HepG2 (cell line): ENCODE measurements around the gene LRRC8D. TPM values are rescaled to one million over a fixed set of nuclear protein-coding genes. Genes with fewer than 3 reads are reported as not detected.

Source experiments
- GPN1 ChIP-seq: sonication (generic); formaldehyde crosslinking; IDR thresholded peaks from 2 replicates; pipeline ENCODE4 v1.5.1; 2020; ENCODE audit warnings: missing genetic modification reagents, borderline replicate concordance
- KDM6A ChIP-seq: IDR thresholded peaks from 2 replicates; pipeline ENCODE4 v1.6.1; 2016; ENCODE audit warnings: low read depth
- MIXL1 ChIP-seq: IDR thresholded peaks from 2 replicates; pipeline ENCODE4 v1.6.1; 2016
- NFIB ChIP-seq: sonication (generic); formaldehyde crosslinking; IDR thresholded peaks from 2 replicates; pipeline ENCODE4 v1.9.0; 2021; ENCODE audit warnings: missing genetic modification reagents, mild to moderate bottlenecking, borderline replicate concordance
- NR2F6 ChIP-seq, 2 experiments: IDR thresholded peaks; 2 replicates each; pipeline ENCODE4 v1.6.1; 2016; ENCODE audit warnings: antibody characterized with exemption in 1 of 2, mild to moderate bottlenecking in 1 of 2
- PHF8 ChIP-seq: sonication (generic); formaldehyde crosslinking; IDR thresholded peaks from 2 replicates; pipeline ENCODE4 v1.5.0; 2020; ENCODE audit warnings: missing genetic modification reagents
- RAD21 ChIP-seq: fragments of 450-650 bp; formaldehyde crosslinking; IDR thresholded peaks from 2 replicates; pipeline ENCODE4 v1.5.0; 2020; ENCODE audit warnings: mild to moderate bottlenecking
- SALL1 ChIP-seq: sonication (generic); formaldehyde crosslinking; IDR thresholded peaks from 2 replicates; pipeline ENCODE4 v1.8.0; 2022; ENCODE audit warnings: mild to moderate bottlenecking, missing genetic modification reagents
- ZNF205 ChIP-seq: IDR thresholded peaks from 2 replicates; pipeline ENCODE4 v1.6.1; 2018; ENCODE audit warnings: missing biosample characterization, missing genetic modification reagents
- ZNF337 ChIP-seq: sonication (generic); formaldehyde crosslinking; IDR thresholded peaks from 2 replicates; pipeline ENCODE4 v1.5.1; 2020; ENCODE audit warnings: missing genetic modification reagents, low read depth, mild to moderate bottlenecking, borderline replicate concordance
- ZNF382 ChIP-seq: sonication (generic); formaldehyde crosslinking; IDR thresholded peaks from 2 replicates; pipeline ENCODE4 v1.5.0; 2020; ENCODE audit warnings: missing genetic modification reagents, mild to moderate bottlenecking, borderline replicate concordance
- ZNF660 ChIP-seq: sonication (generic); formaldehyde crosslinking; IDR thresholded peaks from 2 replicates; pipeline ENCODE4 v1.5.1; 2020; ENCODE audit warnings: mild to moderate bottlenecking, low read depth, missing genetic modification reagents, borderline replicate concordance
- ZSCAN20 ChIP-seq: sonication (generic); formaldehyde crosslinking; IDR thresholded peaks from 2 replicates; pipeline ENCODE4 v1.4.0; 2020; ENCODE audit warnings: missing genetic modification reagents, mild to moderate bottlenecking, borderline replicate concordance
- polyA plus RNA-seq, 8 experiments: library from polyadenylated mRNA; depleted of rRNA in 3 of 8; stranded (reverse) in 7 of 8; unstranded in 1 of 8; fragments of >200 nt; fragmentation: Illumina TruSeq in 4 of 8; extraction: Trizol in 4 of 8; gene quantifications; 2 replicates each; pipeline versions ENCODE4 v1.2.1 to v1.2.3, GENCODE V29; 2011 to 2016; ENCODE audit warnings: low read depth in 4 of 8, missing spikeins in 1 of 8, mixed read lengths in 1 of 8; ENCODE audit not compliant: insufficient read depth in 1 of 8
- total RNA-seq, 5 experiments: library from RNA; depleted of rRNA; stranded (reverse); fragments of >200 nt; fragmentation: Illumina TruSeq; extraction: Trizol; gene quantifications; 2 replicates each; pipeline ENCODE4 v1.2.3, GENCODE V29; 2016; ENCODE audit warnings: low read depth in 1 of 5
- TF ChIP-seq, protein P1 (sequence below): sonication (generic); formaldehyde crosslinking; IDR thresholded peaks from 2 replicates; pipeline ENCODE4 v1.4.0; 2020; ENCODE audit warnings: low read depth, missing genetic modification reagents
- TF ChIP-seq, protein P2 (sequence below): sonication (generic); formaldehyde crosslinking; IDR thresholded peaks from 2 replicates; pipeline ENCODE4 v1.4.0; 2020; ENCODE audit warnings: missing genetic modification reagents
- TF ChIP-seq, protein P3 (sequence below): sonication (generic); formaldehyde crosslinking; IDR thresholded peaks from 2 replicates; pipeline ENCODE4 v1.4.0; 2020; ENCODE audit warnings: missing genetic modification reagents, borderline replicate concordance
- TF ChIP-seq, protein P4 (sequence below): sonication (generic); formaldehyde crosslinking; IDR thresholded peaks from 2 replicates; pipeline ENCODE4 v1.4.0; 2020; ENCODE audit warnings: mild to moderate bottlenecking, missing genetic modification reagents
- TF ChIP-seq, protein P5 (sequence below): sonication (generic); formaldehyde crosslinking; IDR thresholded peaks from 2 replicates; pipeline ENCODE4 v1.4.0; 2020; ENCODE audit warnings: missing genetic modification reagents

LRRC8D gene
- total and polyA plus RNA-seq, 2 of the 13 experiments (the other 11 are each of a cell fraction or from before 2014, with no cell fraction given) = 29.9 to 45.5 TPM

DNA sequence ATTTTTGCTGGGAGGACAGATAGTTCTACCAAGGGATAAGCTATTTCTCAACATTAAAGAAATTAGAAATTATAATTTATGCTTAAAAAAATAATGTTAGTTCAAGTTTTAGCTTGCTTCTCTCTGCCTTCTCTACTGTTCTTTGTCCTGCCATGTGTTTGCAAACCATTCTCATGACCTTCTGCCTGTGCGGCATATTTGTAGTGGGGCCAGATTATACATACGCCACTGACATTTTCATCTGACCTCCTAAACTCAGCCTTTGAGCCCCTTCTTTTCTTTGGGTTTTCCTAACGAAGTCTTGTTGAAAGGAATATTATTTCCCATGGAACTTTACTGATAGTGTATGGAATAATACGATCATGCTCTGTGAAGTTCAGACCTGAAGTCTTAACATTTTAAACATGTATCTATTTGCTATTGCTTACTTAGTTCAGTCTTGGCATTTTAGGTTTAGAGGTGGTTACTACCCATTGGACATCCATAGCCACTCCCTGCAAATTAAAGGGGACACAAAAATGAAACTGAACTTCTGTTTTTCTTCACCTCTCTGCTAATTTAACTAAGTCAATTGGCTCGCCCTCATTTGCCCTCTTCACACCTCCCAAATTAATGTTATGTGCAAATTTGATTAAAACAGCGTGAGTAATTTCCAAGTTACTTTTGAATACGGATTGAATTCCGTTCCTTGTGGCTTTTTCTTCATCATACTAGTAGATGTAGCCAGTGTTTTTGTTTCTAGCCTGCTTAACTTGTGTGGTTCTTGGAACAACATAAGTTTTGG, 15.6 kb downstream of the LRRC8D start (continued):
- TF ChIP-seq, protein P1, sequence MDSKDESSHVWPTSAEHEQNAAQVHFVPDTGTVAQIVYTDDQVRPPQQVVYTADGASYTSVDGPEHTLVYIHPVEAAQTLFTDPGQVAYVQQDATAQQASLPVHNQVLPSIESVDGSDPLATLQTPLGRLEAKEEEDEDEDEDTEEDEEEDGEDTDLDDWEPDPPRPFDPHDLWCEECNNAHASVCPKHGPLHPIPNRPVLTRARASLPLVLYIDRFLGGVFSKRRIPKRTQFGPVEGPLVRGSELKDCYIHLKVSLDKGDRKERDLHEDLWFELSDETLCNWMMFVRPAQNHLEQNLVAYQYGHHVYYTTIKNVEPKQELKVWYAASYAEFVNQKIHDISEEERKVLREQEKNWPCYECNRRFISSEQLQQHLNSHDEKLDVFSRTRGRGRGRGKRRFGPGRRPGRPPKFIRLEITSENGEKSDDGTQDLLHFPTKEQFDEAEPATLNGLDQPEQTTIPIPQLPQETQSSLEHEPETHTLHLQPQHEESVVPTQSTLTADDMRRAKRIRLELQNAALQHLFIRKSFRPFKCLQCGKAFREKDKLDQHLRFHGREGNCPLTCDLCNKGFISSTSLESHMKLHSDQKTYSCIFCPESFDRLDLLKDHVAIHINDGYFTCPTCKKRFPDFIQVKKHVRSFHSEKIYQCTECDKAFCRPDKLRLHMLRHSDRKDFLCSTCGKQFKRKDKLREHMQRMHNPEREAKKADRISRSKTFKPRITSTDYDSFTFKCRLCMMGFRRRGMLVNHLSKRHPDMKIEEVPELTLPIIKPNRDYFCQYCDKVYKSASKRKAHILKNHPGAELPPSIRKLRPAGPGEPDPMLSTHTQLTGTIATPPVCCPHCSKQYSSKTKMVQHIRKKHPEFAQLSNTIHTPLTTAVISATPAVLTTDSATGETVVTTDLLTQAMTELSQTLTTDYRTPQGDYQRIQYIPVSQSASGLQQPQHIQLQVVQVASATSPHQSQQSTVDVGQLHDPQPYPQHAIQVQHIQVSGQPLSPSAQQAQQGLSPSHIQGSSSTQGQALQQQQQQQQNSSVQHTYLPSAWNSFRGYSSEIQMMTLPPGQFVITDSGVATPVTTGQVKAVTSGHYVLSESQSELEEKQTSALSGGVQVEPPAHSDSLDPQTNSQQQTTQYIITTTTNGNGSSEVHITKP = no peak
- TF ChIP-seq, protein P2, sequence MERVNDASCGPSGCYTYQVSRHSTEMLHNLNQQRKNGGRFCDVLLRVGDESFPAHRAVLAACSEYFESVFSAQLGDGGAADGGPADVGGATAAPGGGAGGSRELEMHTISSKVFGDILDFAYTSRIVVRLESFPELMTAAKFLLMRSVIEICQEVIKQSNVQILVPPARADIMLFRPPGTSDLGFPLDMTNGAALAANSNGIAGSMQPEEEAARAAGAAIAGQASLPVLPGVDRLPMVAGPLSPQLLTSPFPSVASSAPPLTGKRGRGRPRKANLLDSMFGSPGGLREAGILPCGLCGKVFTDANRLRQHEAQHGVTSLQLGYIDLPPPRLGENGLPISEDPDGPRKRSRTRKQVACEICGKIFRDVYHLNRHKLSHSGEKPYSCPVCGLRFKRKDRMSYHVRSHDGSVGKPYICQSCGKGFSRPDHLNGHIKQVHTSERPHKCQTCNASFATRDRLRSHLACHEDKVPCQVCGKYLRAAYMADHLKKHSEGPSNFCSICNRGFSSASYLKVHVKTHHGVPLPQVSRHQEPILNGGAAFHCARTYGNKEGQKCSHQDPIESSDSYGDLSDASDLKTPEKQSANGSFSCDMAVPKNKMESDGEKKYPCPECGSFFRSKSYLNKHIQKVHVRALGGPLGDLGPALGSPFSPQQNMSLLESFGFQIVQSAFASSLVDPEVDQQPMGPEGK = peak; percentile 33
- TF ChIP-seq GPN1 (CRISPR knock-in tag) (no peak), ZNF205 (CRISPR knock-in tag) (no peak), NFIB (CRISPR knock-in tag) (no peak), ZNF337 (no peak), NR2F6 (IDR thresholded peaks at IDR 0.05) (peak; percentile 89), NR2F6 (CRISPR knock-in tag; IDR thresholded peaks at IDR 0.05) (peak; percentile 85), ZNF382 (CRISPR knock-in tag) (no peak), SALL1 (peak; percentile 32; the same call in 1 of the 2 replicates), PHF8 (0 out of 2 replicates have a peak, but pooled peaks have one; percentile 21), ZSCAN20 (CRISPR knock-in tag) (0 out of 2 replicates have a peak, but pooled peaks have one; percentile 54), KDM6A (peak; percentile 83), ZNF660 (CRISPR knock-in tag) (no peak), RAD21 (no peak), MIXL1 (CRISPR knock-in tag) (no peak)
- TF ChIP-seq, protein P3, sequence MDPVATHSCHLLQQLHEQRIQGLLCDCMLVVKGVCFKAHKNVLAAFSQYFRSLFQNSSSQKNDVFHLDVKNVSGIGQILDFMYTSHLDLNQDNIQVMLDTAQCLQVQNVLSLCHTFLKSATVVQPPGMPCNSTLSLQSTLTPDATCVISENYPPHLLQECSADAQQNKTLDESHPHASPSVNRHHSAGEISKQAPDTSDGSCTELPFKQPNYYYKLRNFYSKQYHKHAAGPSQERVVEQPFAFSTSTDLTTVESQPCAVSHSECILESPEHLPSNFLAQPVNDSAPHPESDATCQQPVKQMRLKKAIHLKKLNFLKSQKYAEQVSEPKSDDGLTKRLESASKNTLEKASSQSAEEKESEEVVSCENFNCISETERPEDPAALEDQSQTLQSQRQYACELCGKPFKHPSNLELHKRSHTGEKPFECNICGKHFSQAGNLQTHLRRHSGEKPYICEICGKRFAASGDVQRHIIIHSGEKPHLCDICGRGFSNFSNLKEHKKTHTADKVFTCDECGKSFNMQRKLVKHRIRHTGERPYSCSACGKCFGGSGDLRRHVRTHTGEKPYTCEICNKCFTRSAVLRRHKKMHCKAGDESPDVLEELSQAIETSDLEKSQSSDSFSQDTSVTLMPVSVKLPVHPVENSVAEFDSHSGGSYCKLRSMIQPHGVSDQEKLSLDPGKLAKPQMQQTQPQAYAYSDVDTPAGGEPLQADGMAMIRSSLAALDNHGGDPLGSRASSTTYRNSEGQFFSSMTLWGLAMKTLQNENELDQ (CRISPR knock-in tag) = no peak
- TF ChIP-seq, protein P4, sequence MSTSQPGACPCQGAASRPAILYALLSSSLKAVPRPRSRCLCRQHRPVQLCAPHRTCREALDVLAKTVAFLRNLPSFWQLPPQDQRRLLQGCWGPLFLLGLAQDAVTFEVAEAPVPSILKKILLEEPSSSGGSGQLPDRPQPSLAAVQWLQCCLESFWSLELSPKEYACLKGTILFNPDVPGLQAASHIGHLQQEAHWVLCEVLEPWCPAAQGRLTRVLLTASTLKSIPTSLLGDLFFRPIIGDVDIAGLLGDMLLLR (CRISPR knock-in tag) = no peak
- TF ChIP-seq, protein P5, sequence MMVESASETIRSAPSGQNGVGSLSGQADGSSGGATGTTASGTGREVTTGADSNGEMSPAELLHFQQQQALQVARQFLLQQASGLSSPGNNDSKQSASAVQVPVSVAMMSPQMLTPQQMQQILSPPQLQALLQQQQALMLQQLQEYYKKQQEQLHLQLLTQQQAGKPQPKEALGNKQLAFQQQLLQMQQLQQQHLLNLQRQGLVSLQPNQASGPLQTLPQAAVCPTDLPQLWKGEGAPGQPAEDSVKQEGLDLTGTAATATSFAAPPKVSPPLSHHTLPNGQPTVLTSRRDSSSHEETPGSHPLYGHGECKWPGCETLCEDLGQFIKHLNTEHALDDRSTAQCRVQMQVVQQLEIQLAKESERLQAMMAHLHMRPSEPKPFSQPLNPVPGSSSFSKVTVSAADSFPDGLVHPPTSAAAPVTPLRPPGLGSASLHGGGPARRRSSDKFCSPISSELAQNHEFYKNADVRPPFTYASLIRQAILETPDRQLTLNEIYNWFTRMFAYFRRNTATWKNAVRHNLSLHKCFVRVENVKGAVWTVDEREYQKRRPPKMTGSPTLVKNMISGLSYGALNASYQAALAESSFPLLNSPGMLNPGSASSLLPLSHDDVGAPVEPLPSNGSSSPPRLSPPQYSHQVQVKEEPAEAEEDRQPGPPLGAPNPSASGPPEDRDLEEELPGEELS (CRISPR knock-in tag) = peak; percentile 55; the same call in 1 of the 2 replicates
